ENCODE results near the gene FAM131C.

The FAM131C gene

DNA sequence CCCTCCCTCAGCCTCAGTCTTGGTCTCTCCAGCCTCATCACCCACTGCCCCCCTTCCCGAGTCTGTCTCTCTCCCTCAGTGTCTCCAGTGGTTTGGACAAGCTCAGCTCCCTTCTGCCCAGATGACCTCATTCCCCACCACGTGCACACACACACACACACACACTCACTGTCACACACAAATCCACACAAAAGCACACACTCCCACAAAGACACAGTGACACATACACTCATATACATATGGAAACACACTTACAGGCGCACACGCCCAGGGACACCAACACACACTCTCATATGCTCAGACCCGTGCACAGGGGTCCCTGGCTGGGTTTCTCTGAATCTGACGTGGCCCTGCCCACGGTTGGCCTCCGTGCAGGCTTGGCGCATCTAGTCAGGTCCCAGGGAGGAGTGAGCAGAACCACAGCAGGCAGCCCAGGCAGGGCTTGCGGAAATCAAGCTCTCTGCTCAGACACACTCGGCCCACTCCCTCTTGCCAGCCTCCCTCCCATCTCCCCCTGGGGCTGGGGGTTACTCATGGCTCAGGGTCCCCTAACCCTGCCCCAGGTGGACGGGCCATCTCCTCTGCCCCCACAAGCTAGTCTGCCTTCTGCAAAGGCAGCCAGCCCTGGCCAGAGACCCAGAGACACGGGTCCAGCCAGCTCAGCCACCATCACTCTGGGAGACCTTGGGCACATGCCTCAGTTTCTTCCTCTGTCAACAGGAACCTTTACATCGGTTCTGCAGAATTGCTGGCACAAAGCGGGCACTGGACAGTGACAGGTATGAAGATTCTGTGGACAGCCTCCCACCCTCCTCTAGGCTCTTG, 38.5 kb upstream of the FAM131C start:
- TF ChIP-seq REST (IDR thresholded peaks at IDR 0.05; ENCODE audit: insufficient read depth in 1 of 2, low read depth in 2 of 2, low read length in 2 of 2) = no peak
- no peak for TF ChIP-seq SIN3A (IDR thresholded peaks at IDR 0.05; ENCODE audit: borderline replicate concordance, insufficient read depth, low read length)
- no peak for TF ChIP-seq FOXP2 (optimal IDR thresholded peaks at IDR 0.05; ENCODE audit: borderline replicate concordance, extremely low read depth, extremely low read length, insufficient read depth)
- no peak for TF ChIP-seq TAF1 (IDR thresholded peaks at IDR 0.05; ENCODE audit: borderline replicate concordance, insufficient read depth, low read length)
- no peak for TF ChIP-seq POLR2AphosphoS5 (IDR thresholded peaks at IDR 0.05; ENCODE audit: low read depth, low read length)

DNA sequence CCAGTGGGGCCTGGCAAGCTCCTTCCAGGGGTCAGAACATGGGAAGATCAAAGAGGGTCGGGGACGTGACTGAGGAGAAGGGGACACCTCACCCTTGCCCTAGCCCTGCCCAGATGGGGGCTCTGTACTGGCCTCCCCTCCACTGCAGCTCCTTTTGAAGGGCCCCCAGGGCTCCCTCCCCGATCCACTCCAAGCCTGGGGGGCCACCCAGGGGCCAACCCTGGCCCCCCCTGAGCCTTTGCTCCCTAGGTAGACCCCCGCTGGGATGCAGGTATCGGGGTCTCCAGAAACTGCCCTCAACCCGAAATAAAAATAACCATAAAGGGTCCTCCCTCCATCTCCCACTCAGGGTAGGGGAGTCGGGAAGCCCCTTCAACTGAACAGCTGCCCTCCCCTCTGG, 37.4 kb upstream of the FAM131C start:
- TF ChIP-seq FOXP2 (optimal IDR thresholded peaks at IDR 0.05; ENCODE audit: borderline replicate concordance, extremely low read depth, extremely low read length, insufficient read depth) = no peak
- TF ChIP-seq SIN3A (IDR thresholded peaks at IDR 0.05; ENCODE audit: borderline replicate concordance, insufficient read depth, low read length) = no peak
- no peak for TF ChIP-seq TAF1 (IDR thresholded peaks at IDR 0.05; ENCODE audit: borderline replicate concordance, insufficient read depth, low read length)
- no peak for TF ChIP-seq POLR2AphosphoS5 (IDR thresholded peaks at IDR 0.05; ENCODE audit: low read depth, low read length)
- TF ChIP-seq REST (IDR thresholded peaks at IDR 0.05; ENCODE audit: insufficient read depth in 1 of 2, low read depth in 2 of 2, low read length in 2 of 2) = no peak

DNA sequence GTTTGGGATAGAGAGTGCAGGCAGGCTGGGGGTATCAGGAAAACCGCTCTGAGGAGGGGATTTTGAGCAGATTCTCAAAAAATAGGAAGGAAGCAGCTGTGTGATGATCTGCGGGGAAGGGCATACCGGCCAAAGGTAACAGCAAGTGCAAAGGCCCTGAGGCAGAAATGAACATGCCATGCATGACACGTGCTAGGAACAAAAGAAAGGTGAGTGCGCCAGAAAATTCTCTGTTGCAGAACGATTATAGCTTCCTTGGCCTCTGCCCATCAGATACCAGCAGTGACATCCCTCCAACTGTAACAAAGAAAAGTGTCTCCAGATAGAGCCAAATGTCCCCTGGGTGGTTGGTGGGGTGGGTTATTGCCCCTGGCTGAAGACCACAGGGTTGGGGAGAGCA, 37.0 kb upstream of the FAM131C start:
- no peak for TF ChIP-seq POLR2AphosphoS5 (IDR thresholded peaks at IDR 0.05; ENCODE audit: low read depth, low read length)
- TF ChIP-seq TAF1 (IDR thresholded peaks at IDR 0.05; ENCODE audit: borderline replicate concordance, insufficient read depth, low read length) = no peak

DNA sequence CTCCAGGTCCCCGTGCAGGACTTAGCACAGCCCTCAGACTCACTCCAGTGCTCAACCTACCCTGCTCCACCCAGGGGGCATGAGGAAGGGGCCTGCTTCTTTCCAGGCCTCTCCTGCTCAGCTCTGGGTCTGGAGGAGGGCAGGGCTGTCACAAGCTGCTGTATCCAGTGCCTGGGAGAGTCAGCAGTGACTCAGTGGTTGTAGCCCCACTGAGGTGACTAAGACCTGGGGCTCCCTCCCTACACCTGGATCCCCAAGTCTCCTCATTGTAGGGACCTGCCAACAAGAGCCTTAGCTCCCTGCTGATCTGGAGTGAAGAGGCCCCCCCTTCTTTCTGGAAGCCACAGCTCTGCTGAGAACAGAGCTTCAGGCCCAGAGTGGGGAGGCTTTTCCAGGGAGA, 36.1 kb upstream of the FAM131C start:
- TF ChIP-seq FOXP2 (optimal IDR thresholded peaks at IDR 0.05; ENCODE audit: borderline replicate concordance, extremely low read depth, extremely low read length, insufficient read depth) = no peak
- TF ChIP-seq SIN3A (IDR thresholded peaks at IDR 0.05; ENCODE audit: borderline replicate concordance, insufficient read depth, low read length) = no peak
- TF ChIP-seq REST (IDR thresholded peaks at IDR 0.05; ENCODE audit: insufficient read depth in 1 of 2, low read depth in 2 of 2, low read length in 2 of 2) = no peak
- no peak for TF ChIP-seq TAF1 (IDR thresholded peaks at IDR 0.05; ENCODE audit: borderline replicate concordance, insufficient read depth, low read length)
- no peak for TF ChIP-seq POLR2AphosphoS5 (IDR thresholded peaks at IDR 0.05; ENCODE audit: low read depth, low read length)

DNA sequence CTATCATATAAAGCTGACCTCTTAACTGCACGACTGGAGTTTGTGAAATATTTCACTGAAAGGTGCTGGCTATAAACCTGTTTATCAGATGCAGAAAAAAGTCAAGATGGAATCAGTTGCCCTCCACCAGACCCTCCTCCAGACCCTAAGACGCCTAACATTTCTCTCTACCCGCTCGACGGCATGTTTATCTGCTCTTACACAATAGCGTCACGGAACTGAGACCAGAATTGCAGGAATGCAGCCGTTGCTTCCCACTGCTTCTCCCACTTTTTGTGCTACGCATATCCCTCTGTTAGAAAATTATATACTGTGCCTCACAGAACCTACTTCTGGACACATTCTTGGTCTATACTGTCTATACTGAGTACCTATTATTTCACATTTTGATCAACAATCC, 28.2 kb upstream of the FAM131C start:
- TF ChIP-seq REST (IDR thresholded peaks at IDR 0.05; ENCODE audit: insufficient read depth in 1 of 2, low read depth in 2 of 2, low read length in 2 of 2) (no peak), TAF1 (IDR thresholded peaks at IDR 0.05; ENCODE audit: borderline replicate concordance, insufficient read depth, low read length) (no peak), SIN3A (IDR thresholded peaks at IDR 0.05; ENCODE audit: borderline replicate concordance, insufficient read depth, low read length) (no peak), FOXP2 (optimal IDR thresholded peaks at IDR 0.05; ENCODE audit: borderline replicate concordance, extremely low read depth, extremely low read length, insufficient read depth) (no peak), POLR2AphosphoS5 (IDR thresholded peaks at IDR 0.05; ENCODE audit: low read depth, low read length) (no peak)
